ENCODE measurements around the gene BST1.

DNA sequence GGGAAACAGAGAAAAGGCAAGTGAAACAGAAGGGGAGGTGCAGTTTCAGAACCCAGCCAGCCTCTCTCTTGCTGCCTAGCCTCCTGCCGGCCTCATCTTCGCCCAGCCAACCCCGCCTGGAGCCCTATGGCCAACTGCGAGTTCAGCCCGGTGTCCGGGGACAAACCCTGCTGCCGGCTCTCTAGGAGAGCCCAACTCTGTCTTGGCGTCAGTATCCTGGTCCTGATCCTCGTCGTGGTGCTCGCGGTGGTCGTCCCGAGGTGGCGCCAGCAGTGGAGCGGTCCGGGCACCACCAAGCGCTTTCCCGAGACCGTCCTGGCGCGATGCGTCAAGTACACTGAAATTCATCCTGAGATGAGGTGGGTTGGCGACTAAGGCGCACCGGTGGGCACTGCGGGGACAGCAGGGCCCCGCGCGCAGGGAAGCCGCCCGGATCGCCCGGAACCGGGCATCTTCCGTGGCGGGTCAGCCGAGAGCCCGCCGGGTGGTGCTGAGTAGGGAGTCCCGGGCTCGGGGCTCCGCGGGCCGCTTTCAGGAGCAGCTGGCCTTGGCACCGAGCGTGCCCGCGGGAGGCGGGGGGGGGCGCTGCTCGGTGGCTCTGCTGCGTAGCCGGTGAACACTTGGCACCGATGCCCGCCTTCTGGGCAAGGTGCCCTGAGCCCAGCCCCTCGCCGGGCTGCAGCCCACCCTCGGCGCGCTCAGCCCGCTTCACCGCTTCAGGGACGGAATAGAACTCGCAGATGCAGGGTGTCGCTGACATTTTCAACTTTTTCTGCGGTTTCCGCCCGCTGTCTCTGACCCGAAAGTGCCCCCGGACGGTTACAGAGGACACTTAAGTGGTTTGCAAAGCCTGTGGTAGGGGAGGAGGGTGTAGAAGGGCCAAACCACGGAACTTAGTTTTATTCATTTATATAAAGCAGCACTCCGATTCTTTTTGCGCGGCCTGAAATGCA is 75.7 kb downstream of the BST1 start, which contains the start of gene CD38:
- TF ChIP-seq, protein P1, sequence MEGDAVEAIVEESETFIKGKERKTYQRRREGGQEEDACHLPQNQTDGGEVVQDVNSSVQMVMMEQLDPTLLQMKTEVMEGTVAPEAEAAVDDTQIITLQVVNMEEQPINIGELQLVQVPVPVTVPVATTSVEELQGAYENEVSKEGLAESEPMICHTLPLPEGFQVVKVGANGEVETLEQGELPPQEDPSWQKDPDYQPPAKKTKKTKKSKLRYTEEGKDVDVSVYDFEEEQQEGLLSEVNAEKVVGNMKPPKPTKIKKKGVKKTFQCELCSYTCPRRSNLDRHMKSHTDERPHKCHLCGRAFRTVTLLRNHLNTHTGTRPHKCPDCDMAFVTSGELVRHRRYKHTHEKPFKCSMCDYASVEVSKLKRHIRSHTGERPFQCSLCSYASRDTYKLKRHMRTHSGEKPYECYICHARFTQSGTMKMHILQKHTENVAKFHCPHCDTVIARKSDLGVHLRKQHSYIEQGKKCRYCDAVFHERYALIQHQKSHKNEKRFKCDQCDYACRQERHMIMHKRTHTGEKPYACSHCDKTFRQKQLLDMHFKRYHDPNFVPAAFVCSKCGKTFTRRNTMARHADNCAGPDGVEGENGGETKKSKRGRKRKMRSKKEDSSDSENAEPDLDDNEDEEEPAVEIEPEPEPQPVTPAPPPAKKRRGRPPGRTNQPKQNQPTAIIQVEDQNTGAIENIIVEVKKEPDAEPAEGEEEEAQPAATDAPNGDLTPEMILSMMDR (conservative IDR thresholded peaks at IDR 0.05; ENCODE audit: low read depth, low read length), result no peak
- TF ChIP-seq EZH2 (IDR thresholded peaks at IDR 0.05; ENCODE audit: low read length, unreplicated experiment) (no peak), EZH2phosphoT487 (IDR thresholded peaks at IDR 0.05; ENCODE audit: borderline replicate concordance, low read length) (no peak)
